ENCODE results near the gene MEP1A.

GRCh38 chr6:46888578-46888977 is 95.4 kb downstream of the MEP1A start:
- TF ChIP-seq GATA2 (IDR thresholded peaks at IDR 0.05; ENCODE audit: low read depth, low read length) (no peak), GATA3 (IDR thresholded peaks at IDR 0.05; ENCODE audit: low read depth, low read length) (no peak)

Data from SH-SY5Y (cell line).